Peyer's patch (tissue), 4 donors: ENCODE results near the gene RGL2.

Experiments
- CTCF ChIP-seq, 6 experiments: fragments of 450-650 bp in 4 of 6; fragments of 200-600 bp in 2 of 6; sonication (generic) in 1 of 6; IDR thresholded peaks; one replicate each; pipeline ENCODE4 v1.5.1; 2017 to 2019; ENCODE audit warnings: antibody characterized with exemption in 6 of 6, mild to moderate bottlenecking in 3 of 6, moderate library complexity in 1 of 6
- POLR2A ChIP-seq, 2 donors: fragments of 450-650 bp; IDR thresholded peaks; one replicate each; pipeline ENCODE4 v1.5.1; 2017; ENCODE audit warnings: antibody characterized with exemption in 2 of 2, mild to moderate bottlenecking in 2 of 2, moderate library complexity in 2 of 2

DNA sequence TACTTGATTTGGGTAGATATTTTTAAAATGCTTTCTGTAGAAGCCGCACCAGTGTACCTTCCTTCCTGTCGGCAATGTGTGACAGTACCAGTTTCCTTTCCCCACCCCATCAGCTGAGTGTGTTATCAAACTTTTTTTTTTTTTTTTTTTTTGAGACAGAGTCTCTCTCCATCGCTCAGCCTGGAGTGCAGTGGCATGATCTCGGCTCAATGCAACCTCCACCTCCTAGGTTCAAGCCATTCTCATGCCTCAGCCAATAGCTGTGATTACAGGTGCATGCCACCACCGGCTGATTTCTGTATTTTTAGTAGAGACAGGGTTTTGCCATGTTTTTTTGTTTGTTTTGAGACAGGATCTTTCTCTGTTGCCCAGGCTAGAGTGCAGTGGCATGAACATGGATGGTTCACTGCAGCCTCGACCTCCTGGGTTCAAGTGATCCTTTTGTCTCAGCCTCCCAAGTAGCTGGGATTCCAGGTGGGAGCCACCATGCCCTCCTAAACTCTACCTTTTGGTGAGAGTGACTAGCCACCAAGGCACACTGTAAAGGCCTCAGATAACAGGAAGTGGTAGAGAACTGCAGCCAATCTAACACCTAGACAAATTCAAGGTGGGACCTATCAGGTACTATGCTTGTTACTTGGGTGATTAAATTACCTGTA, 45.3 kb upstream of the RGL2 start:
- TF ChIP-seq CTCF (IDR thresholded peaks at IDR 0.05) (no peak), POLR2A (IDR thresholded peaks at IDR 0.05) (no peak)
